DND-41 (cell line): ENCODE measurements around the gene NAP1L4.
"Not testable (repeated sequence)": the region's sequence is repeated elsewhere in the genome, so short reads cannot be mapped to it uniquely, and the experiment has no call there.

Experiments
- ATAC-seq: fragments of 200-7000 bp; cut with Tn5 transposase; 3 replicates; pipeline ENCODE4 v1.9.1; 2021; ENCODE audit warnings: low read depth; ENCODE audit not compliant: insufficient read depth
- DNase-seq: peaks from one replicate; pipeline ENCODE4 v3.0.0-alpha.2; 2020
- H2AFZ ChIP-seq: 2 replicates; pipeline ENCODE4 v1.6.0; 2012; ENCODE audit warnings: low read depth, low read length
- H3K27ac ChIP-seq: 2 replicates; pipeline ENCODE4 v1.5.1; 2012; ENCODE audit warnings: low read length, inconsistent platforms
- H3K27me3 ChIP-seq: fragments of 200-600 bp; sonication (generic); 2 replicates; pipeline ENCODE4 v1.6.0; 2012; ENCODE audit warnings: low read length, mild to moderate bottlenecking, inconsistent platforms; ENCODE audit not compliant: insufficient read depth, poor library complexity
- H3K36me3 ChIP-seq: 2 replicates; pipeline ENCODE4 v1.5.1; 2012; ENCODE audit warnings: low read length, inconsistent platforms; ENCODE audit not compliant: insufficient read depth
- H3K4me1 ChIP-seq: 2 replicates; pipeline ENCODE4 v1.5.1; 2012; ENCODE audit warnings: mild to moderate bottlenecking, low read length; ENCODE audit not compliant: insufficient read depth
- H3K4me2 ChIP-seq: 2 replicates; pipeline ENCODE4 v1.6.0; 2012; ENCODE audit warnings: mild to moderate bottlenecking, moderate library complexity, low read length, inconsistent platforms; ENCODE audit not compliant: insufficient read depth
- H3K4me3 ChIP-seq, 2 experiments: fragments of 200-600 bp in 1 of 2; shearing (Covaris generic) in 1 of 2; 2 replicates each; pipeline ENCODE4 v1.5.1; 2012 to 2016; ENCODE audit warnings: inconsistent platforms in 2 of 2, low read length in 2 of 2, mild to moderate bottlenecking in 2 of 2, low read depth in 1 of 2, moderate library complexity in 1 of 2
- H3K79me2 ChIP-seq: 2 replicates; pipeline ENCODE4 v1.6.0; 2012; ENCODE audit warnings: low read length, inconsistent platforms; ENCODE audit not compliant: insufficient read depth
- H3K9ac ChIP-seq: 2 replicates; pipeline ENCODE4 v1.6.0; 2012; ENCODE audit warnings: low read depth, mild to moderate bottlenecking, inconsistent platforms, low read length, moderate library complexity
- H3K9me3 ChIP-seq: 2 replicates; pipeline ENCODE4 v1.5.1; 2012; ENCODE audit warnings: low read length, moderate library complexity, mild to moderate bottlenecking, inconsistent platforms; ENCODE audit not compliant: insufficient read depth, severe bottlenecking
- H4K20me1 ChIP-seq: 2 replicates; pipeline ENCODE4 v1.6.0; 2012; ENCODE audit warnings: low read length; ENCODE audit not compliant: insufficient read depth
- CTCF ChIP-seq: IDR thresholded peaks from 2 replicates; pipeline ENCODE4 v1.5.1; 2012; ENCODE audit warnings: borderline replicate concordance, low read length, moderate library complexity, mild to moderate bottlenecking; ENCODE audit not compliant: poor library complexity, severe bottlenecking; ENCODE audit errors: extremely low read depth
- EZH2 ChIP-seq: IDR thresholded peaks from 3 replicates; pipeline ENCODE4 v1.6.1; 2012; ENCODE audit warnings: borderline replicate concordance, low read depth, mild to moderate bottlenecking, moderate library complexity, low read length, inconsistent platforms; ENCODE audit not compliant: severe bottlenecking

Gene NAP1L4

GRCh38 chr11:2909133-2909902 is 82.8 kb downstream of the NAP1L4 start:
- no peak overlapping the region for H3K4me3 ChIP-seq
- H3K79me2 ChIP-seq, result no peaks in the 10 kb centered on the region
- H3K27me3 ChIP-seq, result no peaks in the 10 kb centered on the region
- TF ChIP-seq EZH2, result no peak
- no peak for TF ChIP-seq CTCF
- no peak overlapping the region for H3K9ac ChIP-seq
- no peak for ATAC-seq
- no peaks in the 10 kb centered on the region for H3K36me3 ChIP-seq
- H2AFZ ChIP-seq, result no peak overlapping the region
- no peak overlapping the region for H3K27ac ChIP-seq
- H4K20me1 ChIP-seq, result peaks cover 10% of the 10 kb centered on the region
- H3K4me1 ChIP-seq, result no peaks in the 10 kb centered on the region; the same call in 1 of the 2 replicates
- DNase-seq, result no peak
- H3K4me2 ChIP-seq, result no peak overlapping the region
- no peaks in the 10 kb centered on the region for H3K9me3 ChIP-seq

GRCh38 chr11:2908130-2908529 is 84.0 kb downstream of the NAP1L4 start:
- DNase-seq, result no peak
- no peaks in the 10 kb centered on the region for H3K27me3 ChIP-seq
- H3K79me2 ChIP-seq, result no peaks in the 10 kb centered on the region
- H3K9ac ChIP-seq, result no peak overlapping the region
- H3K4me3 ChIP-seq, result no peak overlapping the region
- no peak overlapping the region for H3K4me2 ChIP-seq
- ATAC-seq, result no peak
- H3K27ac ChIP-seq, result no peak overlapping the region
- peaks cover 7% of the 10 kb centered on the region for H3K4me1 ChIP-seq
- no peak for TF ChIP-seq EZH2
- no peak for TF ChIP-seq CTCF
- H2AFZ ChIP-seq, result no peak overlapping the region
- H3K36me3 ChIP-seq, result no peaks in the 10 kb centered on the region
- H4K20me1 ChIP-seq, result peaks cover 5% of the 10 kb centered on the region
- no peaks in the 10 kb centered on the region for H3K9me3 ChIP-seq

GRCh38 chr11:2905299-2905698 is 86.8 kb downstream of the NAP1L4 start:
- H3K9ac ChIP-seq, DNase-seq, H3K36me3 ChIP-seq, H3K9me3 ChIP-seq, H2AFZ ChIP-seq, H3K27ac ChIP-seq, H3K4me2 ChIP-seq, ATAC-seq, H3K4me3 ChIP-seq, H3K27me3 ChIP-seq, H3K79me2 ChIP-seq, H4K20me1 ChIP-seq: not testable (repeated sequence)
- H3K4me1 ChIP-seq, result peaks cover 24% of the 10 kb centered on the region

- H3K4me2 ChIP-seq, result no peak overlapping the region
- no peak for TF ChIP-seq EZH2
These were observed 87.7 kb downstream of the NAP1L4 start for GRCh38 chr11:2904153-2905052.

More at GRCh38 chr11:2904153-2905052, 87.7 kb downstream of the NAP1L4 start:
- no peak for ATAC-seq
- Histone ChIP-seq H3K36me3 (no peaks in the 10 kb centered on the region), H2AFZ (no peak overlapping the region), H3K27ac (no peak overlapping the region), H3K4me3 (no peak overlapping the region), H3K27me3 (no peaks in the 10 kb centered on the region), H3K9me3 (no peaks in the 10 kb centered on the region), H3K79me2 (no peaks in the 10 kb centered on the region), H4K20me1 (no peaks in the 10 kb centered on the region), H3K9ac (no peak overlapping the region), H3K4me1 (peaks cover 24% of the 10 kb centered on the region)
- no peak for DNase-seq
